Muscle of arm (tissue), 12 donors: ENCODE data around the gene INCA1. TPM values are rescaled to one million over a fixed set of nuclear protein-coding genes. Genes with fewer than 3 reads are reported as not detected.

Source experiments
- polyA plus RNA-seq, 12 donors: library from polyadenylated mRNA; unstranded; fragments of 120-200 nt; gene quantifications; one replicate each; pipeline ENCODE4 v1.2.1, GENCODE V29; 2013; ENCODE audit not compliant: insufficient read length in 12 of 12

The INCA1 gene
- polyA plus RNA-seq, 12 donors = 3.1 to 6.8 (median 4.7) TPM; not detected in 2

Other genes with a start within 250 kb of the INCA1 start
- under 1 TPM in 1 of 12 donors, not detected in 11; 0.43 TPM for gene TM4SF5, start 225.6 kb downstream of the INCA1 start, polyA plus RNA-seq
- gene VMO1, start 211.2 kb downstream of the INCA1 start, polyA plus RNA-seq = 10 to 100 TPM in 1 of 12 donors, 1 to 10 TPM in 8, under 1 TPM in 1, not detected in 2; 0.86 to 10.1 (median 5.1) TPM
- gene GLTPD2, start 208.6 kb downstream of the INCA1 start, polyA plus RNA-seq = 1 to 10 TPM in 1 of 12 donors, under 1 TPM in 9, not detected in 2; 0.35 to 1.1 (median 0.51) TPM
- 100 to 1,000 TPM in 1 of 12 donors, 10 to 100 TPM in 10, not detected in 1; 54.7 to 102 (median 94.2) TPM for gene PSMB6, start 201.4 kb downstream of the INCA1 start, polyA plus RNA-seq
- gene PLD2, start 190.4 kb downstream of the INCA1 start, polyA plus RNA-seq = 10 to 100 TPM in 11 of 12 donors, not detected in 1; 19.6 to 47.2 (median 24.1) TPM
- 10 to 100 TPM in 11 of 12 donors, not detected in 1; 21.5 to 61.5 (median 28.0) TPM for gene MINK1, start 164.2 kb downstream of the INCA1 start, polyA plus RNA-seq
- 1 to 10 TPM in 8 of 12 donors, under 1 TPM in 3, not detected in 1; 0.70 to 9.2 (median 1.2) TPM for gene C17orf107, start 98.0 kb downstream of the INCA1 start, polyA plus RNA-seq
- gene CHRNE, start 94.4 kb downstream of the INCA1 start, polyA plus RNA-seq = 1 to 10 TPM in 11 of 12 donors, not detected in 1; 1.1 to 5.9 (median 1.6) TPM
- gene GP1BA, start 65.2 kb downstream of the INCA1 start, polyA plus RNA-seq = 1 to 10 TPM in 6 of 12 donors, under 1 TPM in 4, not detected in 2; 0.61 to 7.5 (median 1.1) TPM
- gene SLC25A11, start 57.5 kb downstream of the INCA1 start, polyA plus RNA-seq = 10 to 100 TPM in 11 of 12 donors, not detected in 1; 36.3 to 58.0 (median 46.4) TPM
- 100 to 1,000 TPM in 1 of 12 donors, 10 to 100 TPM in 10, not detected in 1; 65.5 to 159 (median 73.9) TPM for gene RNF167, start 57.3 kb downstream of the INCA1 start, polyA plus RNA-seq
- gene PFN1, start 49.0 kb downstream of the INCA1 start, polyA plus RNA-seq = 100 to 1,000 TPM in 11 of 12 donors, not detected in 1; 260 to 767 (median 354) TPM
- gene ENO3, start 46.4 kb downstream of the INCA1 start, polyA plus RNA-seq = 1,000 to 10,000 TPM in 10 of 12 donors, 100 to 1,000 TPM in 2; 501 to 7,271 (median 1,745) TPM
- 10 to 100 TPM in 11 of 12 donors, not detected in 1; 62.8 to 91.4 (median 84.4) TPM for gene SPAG7, start 29.7 kb downstream of the INCA1 start, polyA plus RNA-seq
- 10 to 100 TPM in 11 of 12 donors, not detected in 1; 13.8 to 52.0 (median 23.3) TPM for gene CAMTA2, start 9.8 kb downstream of the INCA1 start, polyA plus RNA-seq
- gene KIF1C, start 428 bp upstream of the INCA1 start, polyA plus RNA-seq = 100 to 1,000 TPM in 5 of 12 donors, 10 to 100 TPM in 6, not detected in 1; 66.2 to 127 (median 92.7) TPM
- gene SLC52A1, start 37.9 kb upstream of the INCA1 start, polyA plus RNA-seq = under 1 TPM in 9 of 12 donors, not detected in 3; 0.05 to 0.45 (median 0.20) TPM
- gene ZFP3, start 80.9 kb upstream of the INCA1 start, polyA plus RNA-seq = 10 to 100 TPM in 10 of 12 donors, 1 to 10 TPM in 1, not detected in 1; 7.8 to 16.5 (median 12.3) TPM
- 10 to 100 TPM in 10 of 12 donors, 1 to 10 TPM in 1, not detected in 1; 9.3 to 34.2 (median 11.8) TPM for gene ZNF232, start 114.4 kb upstream of the INCA1 start, polyA plus RNA-seq
- 10 to 100 TPM in 8 of 12 donors, 1 to 10 TPM in 3, not detected in 1; 5.7 to 36.2 (median 21.3) TPM for gene USP6, start 118.5 kb upstream of the INCA1 start, polyA plus RNA-seq
- 10 to 100 TPM in 7 of 12 donors, 1 to 10 TPM in 4, not detected in 1; 9.2 to 16.3 (median 11.6) TPM for gene ZNF594, start 194.3 kb upstream of the INCA1 start, polyA plus RNA-seq
- 1 to 10 TPM in 7 of 12 donors, under 1 TPM in 3, not detected in 2; 0.66 to 2.9 (median 1.4) TPM for gene SCIMP, start 237.3 kb upstream of the INCA1 start, polyA plus RNA-seq